Vagina (tissue), 2 donors: ENCODE measurements around the gene ECHDC3. TPM values are rescaled to one million over a fixed set of nuclear protein-coding genes. Genes with fewer than 3 reads are reported as not detected.

ENCODE experiments used
- DNase-seq, 2 donors: peaks; one replicate each; pipeline ENCODE4 v3.0.0-alpha.2; 2017; ENCODE audit errors: extremely low spot score in 2 of 2
- H3K27ac ChIP-seq: fragments of 200-600 bp; sonication (generic); one replicate; pipeline ENCODE4 v1.5.1; 2019
- H3K27me3 ChIP-seq: fragments of 200-600 bp; sonication (generic); one replicate; pipeline ENCODE4 v1.5.1; 2019
- H3K36me3 ChIP-seq, 2 donors: fragments of 200-600 bp; sonication (generic); one replicate each; pipeline ENCODE4 v1.5.1; 2017 to 2019
- H3K4me1 ChIP-seq: fragments of 200-600 bp; sonication (generic); one replicate; pipeline ENCODE4 v1.5.1; 2019
- H3K4me3 ChIP-seq, 2 donors: fragments of 200-600 bp; sonication (generic); 1 replicate in 1 of 2; 2 replicates in 1 of 2; pipeline ENCODE4 v1.5.1; 2016 to 2019
- H3K9me3 ChIP-seq: fragments of 200-600 bp; sonication (generic); one replicate; pipeline ENCODE4 v1.5.1; 2019
- POLR2A ChIP-seq, 2 donors: fragments of 450-650 bp; IDR thresholded peaks; one replicate each; pipeline ENCODE4 v1.6.1; 2017; ENCODE audit warnings: antibody characterized with exemption in 2 of 2, mild to moderate bottlenecking in 2 of 2, moderate library complexity in 2 of 2
- POLR2AphosphoS5 ChIP-seq, 2 donors: sonication (generic); formaldehyde crosslinking; IDR thresholded peaks; one replicate each; pipeline ENCODE4 v1.9.0; 2017; ENCODE audit warnings: antibody characterized with exemption in 2 of 2, mild to moderate bottlenecking in 2 of 2, low read depth in 1 of 2; ENCODE audit not compliant: insufficient read depth in 1 of 2
- intact Hi-C: fragments of 100-400 bp; cut with DNase I; formaldehyde crosslinking; loops from one replicate; pipeline ENCODE4 v1.15.1; 2023
- total RNA-seq: library from RNA; depleted of rRNA; stranded (reverse); fragments of >200 nt; gene quantifications from one replicate; pipeline ENCODE4 v1.2.3, GENCODE V29; 2016
- TF ChIP-seq, protein P1 (sequence below), 3 experiments: fragments of 450-650 bp in 2 of 3; fragments of 200-600 bp in 1 of 3; sonication (generic) in 1 of 3; IDR thresholded peaks; one replicate each; pipeline ENCODE4 v1.5.1; 2017 to 2019; ENCODE audit warnings: antibody characterized with exemption in 3 of 3, mild to moderate bottlenecking in 2 of 3, moderate library complexity in 2 of 3

ECHDC3 gene
- total RNA-seq, 1 donor from 2014 or later = 44.2 TPM

- DNase-seq = no peak
- Histone ChIP-seq H3K27ac (no peak overlapping the region), H3K27me3 (no peaks in the 10 kb centered on the region), H3K9me3 (no peaks in the 10 kb centered on the region), H3K4me3 (no peak overlapping the region), H3K4me1 (no peaks in the 10 kb centered on the region), H3K36me3 (no peaks in the 10 kb centered on the region)
- intact Hi-C loops = no loop called here
- TF ChIP-seq, protein P1, sequence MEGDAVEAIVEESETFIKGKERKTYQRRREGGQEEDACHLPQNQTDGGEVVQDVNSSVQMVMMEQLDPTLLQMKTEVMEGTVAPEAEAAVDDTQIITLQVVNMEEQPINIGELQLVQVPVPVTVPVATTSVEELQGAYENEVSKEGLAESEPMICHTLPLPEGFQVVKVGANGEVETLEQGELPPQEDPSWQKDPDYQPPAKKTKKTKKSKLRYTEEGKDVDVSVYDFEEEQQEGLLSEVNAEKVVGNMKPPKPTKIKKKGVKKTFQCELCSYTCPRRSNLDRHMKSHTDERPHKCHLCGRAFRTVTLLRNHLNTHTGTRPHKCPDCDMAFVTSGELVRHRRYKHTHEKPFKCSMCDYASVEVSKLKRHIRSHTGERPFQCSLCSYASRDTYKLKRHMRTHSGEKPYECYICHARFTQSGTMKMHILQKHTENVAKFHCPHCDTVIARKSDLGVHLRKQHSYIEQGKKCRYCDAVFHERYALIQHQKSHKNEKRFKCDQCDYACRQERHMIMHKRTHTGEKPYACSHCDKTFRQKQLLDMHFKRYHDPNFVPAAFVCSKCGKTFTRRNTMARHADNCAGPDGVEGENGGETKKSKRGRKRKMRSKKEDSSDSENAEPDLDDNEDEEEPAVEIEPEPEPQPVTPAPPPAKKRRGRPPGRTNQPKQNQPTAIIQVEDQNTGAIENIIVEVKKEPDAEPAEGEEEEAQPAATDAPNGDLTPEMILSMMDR (IDR thresholded peaks at IDR 0.05) = no peak
- TF ChIP-seq POLR2A (IDR thresholded peaks at IDR 0.05) (no peak), POLR2AphosphoS5 (IDR thresholded peaks at IDR 0.05; ENCODE audit: insufficient read depth in 1 of 2, low read depth in 1 of 2) (no peak)
These were observed 53.1 kb downstream of the ECHDC3 start for GRCh38 chr10:11795101-11795920.

GRCh38 chr10:11796474-11796873 lies 54.3 kb downstream of the ECHDC3 start:
- H3K27ac ChIP-seq = no peak overlapping the region
- H3K4me1 ChIP-seq = no peaks in the 10 kb centered on the region
- no peak overlapping the region for H3K4me3 ChIP-seq
- no peaks in the 10 kb centered on the region for H3K9me3 ChIP-seq
- H3K36me3 ChIP-seq = no peaks in the 10 kb centered on the region
- no peak for DNase-seq
- TF ChIP-seq, protein P1 (IDR thresholded peaks at IDR 0.05) = no peak
- TF ChIP-seq POLR2A (IDR thresholded peaks at IDR 0.05) = no peak
- TF ChIP-seq POLR2AphosphoS5 (IDR thresholded peaks at IDR 0.05; ENCODE audit: insufficient read depth in 1 of 2, low read depth in 1 of 2) = no peak
- H3K27me3 ChIP-seq = no peaks in the 10 kb centered on the region
- intact Hi-C loops = no loop called here

DNA sequence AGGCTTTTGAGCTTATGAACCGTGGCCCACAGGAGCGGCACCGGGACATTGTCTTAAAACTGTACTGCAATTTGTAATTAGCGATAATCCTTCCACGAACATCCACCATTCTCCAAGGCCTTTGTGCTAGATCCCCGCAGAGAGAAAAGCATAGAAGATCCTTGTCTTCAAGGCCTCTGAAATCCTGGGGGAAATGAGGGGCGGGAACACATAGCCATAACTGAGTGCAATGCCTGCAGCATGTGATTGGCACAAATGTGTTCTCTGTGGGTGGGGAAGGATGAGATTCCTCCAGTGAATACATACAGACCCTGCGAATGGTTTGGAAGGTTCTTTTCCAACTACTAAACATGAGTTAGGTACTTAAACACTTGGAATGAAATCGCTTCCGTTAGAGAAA lies 55.1 kb downstream of the ECHDC3 start:
- intact Hi-C loops = no loop called here
- H3K27ac ChIP-seq = no peak overlapping the region
- H3K36me3 ChIP-seq = no peaks in the 10 kb centered on the region
- TF ChIP-seq POLR2A (IDR thresholded peaks at IDR 0.05) (no peak), POLR2AphosphoS5 (IDR thresholded peaks at IDR 0.05; ENCODE audit: insufficient read depth in 1 of 2, low read depth in 1 of 2) (no peak)
- TF ChIP-seq, protein P1 (IDR thresholded peaks at IDR 0.05) = no peak
- no peaks in the 10 kb centered on the region for H3K9me3 ChIP-seq
- no peaks in the 10 kb centered on the region for H3K4me1 ChIP-seq
- H3K4me3 ChIP-seq = no peak overlapping the region
- no peaks in the 10 kb centered on the region for H3K27me3 ChIP-seq
- DNase-seq = no peak

GRCh38 chr10:11797847-11798633 lies 55.9 kb downstream of the ECHDC3 start:
- Histone ChIP-seq H3K4me1 (no peaks in the 10 kb centered on the region), H3K36me3 (no peaks in the 10 kb centered on the region), H3K4me3 (no peak overlapping the region), H3K27ac (no peak overlapping the region), H3K9me3 (no peaks in the 10 kb centered on the region), H3K27me3 (no peaks in the 10 kb centered on the region)
- DNase-seq = no peak
- TF ChIP-seq, protein P1 (IDR thresholded peaks at IDR 0.05) = no peak
- intact Hi-C loops = no loop called here
